GM12878 (cell line): ENCODE measurements around the gene KRT4. TPM values are rescaled to one million over a fixed set of nuclear protein-coding genes. Genes with fewer than 3 reads are reported as not detected.

Experiments used
- ATAC-seq: fragments of 200-7000 bp; cut with Tn5 transposase; 3 replicates; pipeline ENCODE4 v1.9.1; 2020; ENCODE audit warnings: mild to moderate bottlenecking, moderate library complexity
- BruUV-seq: library from RNA; stranded (reverse); fragments of 400-500 nt; replicated peaks from 2 replicates; lab custom pipeline; 2021; lab: Mats Ljungman, UMichigan
- CTCF ChIA-PET: fragments of 300-600 bp; sonication (Branson Sonifier 250); formaldehyde crosslinking; extraction: SDS; loops from one replicate; lab custom pipeline; 2021; ENCODE audit warnings: inconsistent platforms; lab: Yijun Ruan, JAX
- POLR2A ChIA-PET: fragments of 350-600 bp; formaldehyde crosslinking; extraction: SDS; loops from one replicate; lab custom pipeline; 2021; ENCODE audit warnings: inconsistent platforms; lab: Charles Lee
- RAD21 ChIA-PET: fragments of 300-600 bp; sonication (Branson Sonifier 250); formaldehyde crosslinking; loops from one replicate; lab custom pipeline; 2023; ENCODE audit warnings: antibody characterized with exemption; ENCODE audit not compliant: unreplicated experiment; lab: Charles Lee
- SMC1A ChIA-PET: fragments of 300-600 bp; sonication (Branson Sonifier 250); formaldehyde crosslinking; loops from one replicate; lab custom pipeline; 2023; ENCODE audit not compliant: unreplicated experiment, uncharacterized antibody; lab: Charles Lee
- DNase-seq: peaks from one replicate; pipeline ENCODE4 v3.0.0-alpha.2; 2011; ENCODE audit warnings: low read depth, low spot score
- FAIRE-seq: peaks from 3 replicates; lab custom pipeline; 2011; peaks lifted over from hg19 to GRCh38; lab: Jason Lieb, UNC
- H2AFZ ChIP-seq: 2 replicates; pipeline ENCODE4 v1.6.0; 2011; ENCODE audit warnings: low read depth, low read length, control low read depth; ENCODE audit not compliant: control insufficient read depth
- H3K27ac ChIP-seq: 2 replicates; pipeline ENCODE4 v1.5.1; 2011; ENCODE audit warnings: control low read depth; ENCODE audit not compliant: control insufficient read depth, insufficient read depth
- H3K27me3 ChIP-seq, 2 experiments: replicated peaks in 1 of 2; 2 replicates each; pipeline versions ENCODE4 v1.6.0 to v1.6.1; 2011; ENCODE audit warnings: low read length in 1 of 2; ENCODE audit not compliant: control insufficient read depth in 2 of 2, insufficient read depth in 2 of 2
- H3K36me3 ChIP-seq, 2 experiments: 2 replicates each; pipeline ENCODE4 v1.5.1; 2011; ENCODE audit warnings: low read length in 1 of 2; ENCODE audit not compliant: control insufficient read depth in 2 of 2, insufficient read depth in 2 of 2
- H3K4me1 ChIP-seq: 2 replicates; pipeline ENCODE4 v1.6.1; 2011; ENCODE audit warnings: mild to moderate bottlenecking, low read length, moderate library complexity, mixed read lengths; ENCODE audit not compliant: control insufficient read depth, insufficient read depth
- H3K4me2 ChIP-seq: 2 replicates; pipeline ENCODE4 v1.6.0; 2011; ENCODE audit warnings: control low read depth; ENCODE audit not compliant: control insufficient read depth, insufficient read depth
- H3K4me3 ChIP-seq: fragments of 200-600 bp; sonication (generic); 2 replicates; pipeline ENCODE4 v1.5.1; 2016
- H3K79me2 ChIP-seq: 2 replicates; pipeline ENCODE4 v1.6.0; 2011; ENCODE audit warnings: low read length; ENCODE audit not compliant: control insufficient read depth, insufficient read depth
- H3K9ac ChIP-seq: 2 replicates; pipeline ENCODE4 v1.8.0; 2011; ENCODE audit warnings: low read length, control low read depth, mixed read lengths; ENCODE audit not compliant: control insufficient read depth, insufficient read depth
- H3K9me3 ChIP-seq: replicated peaks from 3 replicates; pipeline ENCODE4 v1.5.1; 2011; ENCODE audit warnings: mild to moderate bottlenecking, low read length; ENCODE audit not compliant: control insufficient read depth, insufficient read depth
- H4K20me1 ChIP-seq: 2 replicates; pipeline ENCODE4 v1.6.0; 2011; ENCODE audit not compliant: control insufficient read depth, insufficient read depth
- CHD1 ChIP-seq: IDR thresholded peaks from 2 replicates; pipeline ENCODE4 v1.6.1; 2012; ENCODE audit warnings: low read depth, low read length, improper control_type of control experiment
- CHD2 ChIP-seq: IDR thresholded peaks from 2 replicates; pipeline ENCODE4 v1.6.1; 2011; ENCODE audit warnings: low read depth, low read length, improper control_type of control experiment, borderline replicate concordance
- CTCF ChIP-seq, 3 experiments: IDR thresholded peaks in 2 of 3; conservative IDR thresholded peaks in 1 of 3; 2 replicates each; pipeline ENCODE4 v1.5.1; 2011; ENCODE audit warnings: low read depth in 3 of 3, low read length in 3 of 3, mild to moderate bottlenecking in 3 of 3, control low read depth in 2 of 3, moderate library complexity in 2 of 3, inconsistent platforms in 1 of 3, mixed read lengths in 1 of 3; ENCODE audit not compliant: control insufficient read depth in 2 of 3, insufficient read depth in 1 of 3; ENCODE audit errors: extremely low read depth in 1 of 3
- IRF5 ChIP-seq: fragments of 450-650 bp; IDR thresholded peaks from 2 replicates; pipeline ENCODE4 v1.6.1; 2017; ENCODE audit warnings: borderline replicate concordance
- KLF5 ChIP-seq: fragments of 450-650 bp; IDR thresholded peaks from 2 replicates; pipeline ENCODE4 v1.6.1; 2014; ENCODE audit warnings: mild to moderate bottlenecking; ENCODE audit not compliant: partially characterized antibody
- RBBP5 ChIP-seq: fragments of 200-600 bp; sonication (generic); conservative IDR thresholded peaks from 2 replicates; pipeline ENCODE4 v1.6.1; 2016
- REST ChIP-seq: IDR thresholded peaks from 2 replicates; pipeline ENCODE4 v1.6.1; 2012; ENCODE audit warnings: mild to moderate bottlenecking, low read depth, low read length
- SMC3 ChIP-seq: IDR thresholded peaks from 2 replicates; pipeline ENCODE4 v1.6.1; 2011; ENCODE audit warnings: low read length, improper control_type of control experiment, borderline replicate concordance
- TCF3 ChIP-seq: IDR thresholded peaks from 2 replicates; pipeline ENCODE4 v1.6.1; 2012; ENCODE audit warnings: low read depth, mild to moderate bottlenecking, low read length, borderline replicate concordance; ENCODE audit not compliant: insufficient read depth
- WGBS: methylation state at CpG from one replicate; pipeline ENCODE4 v1.1.6; 2016; ENCODE audit warnings: low lambda C conversion rate; ENCODE audit not compliant: insufficient replicate concordance, insufficient coverage; ENCODE audit errors: missing lambda C conversion rate; 5-methylcytosine and 5-hydroxymethylcytosine counted together
- in situ Hi-C: fragments of 300-500 bp; cut with MboI; formaldehyde crosslinking; loops from 9 replicates; pipeline ENCODE4 v1.14.3; 2018; ENCODE audit warnings: mixed read lengths
- intact Hi-C: fragments of 100-400 bp; cut with micrococcal nuclease; formaldehyde crosslinking; loops from one replicate; pipeline ENCODE4 v1.14.2; 2022; ENCODE audit not compliant: unreplicated experiment
- polyA plus RNA-seq, 11 experiments: library from polyadenylated mRNA; depleted of rRNA in 4 of 11; unstranded in 6 of 11; stranded (reverse) in 5 of 11; fragments of >200 nt; fragmentation: Nextera tagmentation in 4 of 11; fragmentation: Illumina TruSeq in 1 of 11; extraction: Ambion mirVana in 4 of 11; extraction: Trizol in 1 of 11; gene quantifications; 1 replicate in 1 of 11; 2 replicates in 10 of 11; pipeline versions ENCODE4 v1.2.1 to v1.2.3, GENCODE V29; 2011 to 2016; ENCODE audit warnings: inconsistent platforms in 2 of 11, missing spikeins in 2 of 11, low read depth in 1 of 11
- total RNA-seq, 4 experiments: library from RNA; depleted of rRNA in 3 of 4; stranded (reverse); fragments of >200 nt in 3 of 4; fragmentation: Illumina TruSeq in 1 of 4; extraction: Trizol in 1 of 4; gene quantifications; 2 replicates each; pipeline versions ENCODE4 v1.2.1 to v1.2.3, GENCODE V29; 2013 to 2021
- TF ChIP-seq, protein P1 (sequence below): fragments of 450-650 bp; IDR thresholded peaks from 2 replicates; pipeline ENCODE4 v1.6.1; 2017; ENCODE audit warnings: antibody characterized with exemption, mild to moderate bottlenecking, moderate library complexity

Gene KRT4
- total and polyA plus RNA-seq, 10 of the 15 experiments (the other 5 are each of a cell fraction or from before 2014, with no cell fraction given): not detected

- Histone ChIP-seq H3K27ac (no peak overlapping the region), H3K27me3 (peaks cover 0 to 3% of the 10 kb centered on the region in 2 experiments; a peak in 2 of 4 replicates), H3K9ac (no peak overlapping the region), H2AFZ (no peak overlapping the region), H3K4me1 (no peaks in the 10 kb centered on the region), H3K36me3 (no peaks in the 10 kb centered on the region), H4K20me1 (no peaks in the 10 kb centered on the region), H3K4me3 (no peak overlapping the region), H3K4me2 (no peak overlapping the region), H3K9me3 (no peaks in the 10 kb centered on the region), H3K79me2 (no peaks in the 10 kb centered on the region)
- ChIA-PET SMC1A (no interaction called here), POLR2A (no interaction called here), CTCF (no interaction called here), RAD21 (no interaction called here)
- FAIRE-seq (no peak), ATAC-seq (no peak), DNase-seq (no peak)
- 41% methylated on average over 8 of the region's 8 CpGs for WGBS
- intact Hi-C loops: no loop called here
- no TSS peak for BruUV-seq
- in situ Hi-C loops: no loop called here
- TF ChIP-seq RBBP5 (no peak), SMC3 (no peak), KLF5 (no peak), CTCF (IDR thresholded peaks at IDR 0.05 in 2 of 3, conservative IDR thresholded peaks at IDR 0.05 in 1 of 3; ENCODE audit: control insufficient read depth in 2 of 3, extremely low read depth in 1 of 3, insufficient read depth in 1 of 3, low read depth in 3 of 3, low read length in 3 of 3) (no peak), REST (no peak), IRF5 (no peak), CHD2 (no peak), CHD1 (no peak), TCF3 (no peak)
- TF ChIP-seq, protein P1, sequence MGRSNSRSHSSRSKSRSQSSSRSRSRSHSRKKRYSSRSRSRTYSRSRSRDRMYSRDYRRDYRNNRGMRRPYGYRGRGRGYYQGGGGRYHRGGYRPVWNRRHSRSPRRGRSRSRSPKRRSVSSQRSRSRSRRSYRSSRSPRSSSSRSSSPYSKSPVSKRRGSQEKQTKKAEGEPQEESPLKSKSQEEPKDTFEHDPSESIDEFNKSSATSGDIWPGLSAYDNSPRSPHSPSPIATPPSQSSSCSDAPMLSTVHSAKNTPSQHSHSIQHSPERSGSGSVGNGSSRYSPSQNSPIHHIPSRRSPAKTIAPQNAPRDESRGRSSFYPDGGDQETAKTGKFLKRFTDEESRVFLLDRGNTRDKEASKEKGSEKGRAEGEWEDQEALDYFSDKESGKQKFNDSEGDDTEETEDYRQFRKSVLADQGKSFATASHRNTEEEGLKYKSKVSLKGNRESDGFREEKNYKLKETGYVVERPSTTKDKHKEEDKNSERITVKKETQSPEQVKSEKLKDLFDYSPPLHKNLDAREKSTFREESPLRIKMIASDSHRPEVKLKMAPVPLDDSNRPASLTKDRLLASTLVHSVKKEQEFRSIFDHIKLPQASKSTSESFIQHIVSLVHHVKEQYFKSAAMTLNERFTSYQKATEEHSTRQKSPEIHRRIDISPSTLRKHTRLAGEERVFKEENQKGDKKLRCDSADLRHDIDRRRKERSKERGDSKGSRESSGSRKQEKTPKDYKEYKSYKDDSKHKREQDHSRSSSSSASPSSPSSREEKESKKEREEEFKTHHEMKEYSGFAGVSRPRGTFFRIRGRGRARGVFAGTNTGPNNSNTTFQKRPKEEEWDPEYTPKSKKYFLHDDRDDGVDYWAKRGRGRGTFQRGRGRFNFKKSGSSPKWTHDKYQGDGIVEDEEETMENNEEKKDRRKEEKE: no peak
Observed at GRCh38 chr12:52808573-52809160, 5.2 kb downstream of the KRT4 start.
